ENCODE measurements around the gene NOXA1.
"Not testable (repeated sequence)": the region's sequence is repeated elsewhere in the genome, so short reads cannot be mapped to it uniquely, and the experiment has no call there.

The NOXA1 gene

GRCh38 chr9:137383081-137383783, 40.0 kb upstream of the NOXA1 start:
- no peak for DNase-seq (ENCODE audit: insufficient read length, low spot score)
- no peak for TF ChIP-seq POLR2A (IDR thresholded peaks at IDR 0.05; ENCODE audit: low read depth, low read length)
- no peak for FAIRE-seq

- DNase-seq (ENCODE audit: insufficient read length, low spot score), result no peak
These were observed 39.1 kb upstream of the NOXA1 start for GRCh38 chr9:137383784-137384756.

GRCh38 chr9:137385061-137385655, 38.0 kb upstream of the NOXA1 start:
- DNase-seq (ENCODE audit: insufficient read length, low spot score) (no peak), FAIRE-seq (no peak)
- TF ChIP-seq POLR2A (IDR thresholded peaks at IDR 0.05; ENCODE audit: low read depth, low read length), result no peak

More at GRCh38 chr9:137383784-137384756, 39.1 kb upstream of the NOXA1 start:
- TF ChIP-seq POLR2A (IDR thresholded peaks at IDR 0.05; ENCODE audit: low read depth, low read length), result no peak
- no peak for FAIRE-seq

GRCh38 chr9:137386507-137387113, 36.6 kb upstream of the NOXA1 start:
- not testable (repeated sequence) for DNase-seq (ENCODE audit: insufficient read length, low spot score); FAIRE-seq

GRCh38 chr9:137387114-137387890, 35.9 kb upstream of the NOXA1 start:
- no peak for TF ChIP-seq POLR2A (IDR thresholded peaks at IDR 0.05; ENCODE audit: low read depth, low read length)
- FAIRE-seq, result no peak
- no peak for DNase-seq (ENCODE audit: insufficient read length, low spot score)

- no peak for TF ChIP-seq POLR2A (IDR thresholded peaks at IDR 0.05; ENCODE audit: low read depth, low read length)
- no peak for DNase-seq (ENCODE audit: insufficient read length, low spot score)
- no peak for FAIRE-seq
These were observed 35.2 kb upstream of the NOXA1 start for GRCh38 chr9:137387891-137388560.

- TF ChIP-seq POLR2A (IDR thresholded peaks at IDR 0.05; ENCODE audit: low read depth, low read length), result no peak
- DNase-seq (ENCODE audit: insufficient read length, low spot score), result no peak
- no peak for FAIRE-seq
These were observed 34.4 kb upstream of the NOXA1 start for GRCh38 chr9:137388589-137389427.

GRCh38 chr9:137389428-137389746, 33.8 kb upstream of the NOXA1 start:
- no peak for TF ChIP-seq POLR2A (IDR thresholded peaks at IDR 0.05; ENCODE audit: low read depth, low read length)
- FAIRE-seq (no peak), DNase-seq (ENCODE audit: insufficient read length, low spot score) (no peak)

GRCh38 chr9:137390553-137391410, 32.4 kb upstream of the NOXA1 start:
- TF ChIP-seq POLR2A (IDR thresholded peaks at IDR 0.05; ENCODE audit: low read depth, low read length), result no peak
- no peak for DNase-seq (ENCODE audit: insufficient read length, low spot score)
- FAIRE-seq, result no peak

- no peak for DNase-seq (ENCODE audit: insufficient read length, low spot score)
- no peak for TF ChIP-seq POLR2A (IDR thresholded peaks at IDR 0.05; ENCODE audit: low read depth, low read length)
- FAIRE-seq, result no peak
These were observed 31.8 kb upstream of the NOXA1 start for GRCh38 chr9:137391411-137391754.

GRCh38 chr9:137392232-137393007, 30.8 kb upstream of the NOXA1 start:
- FAIRE-seq (no peak), DNase-seq (ENCODE audit: insufficient read length, low spot score) (no peak)
- TF ChIP-seq POLR2A (IDR thresholded peaks at IDR 0.05; ENCODE audit: low read depth, low read length), result no peak
